GM19468 (cell line): ENCODE results near the gene MAPK14.
"Not testable (repeated sequence)": the region's sequence is repeated elsewhere in the genome, so short reads cannot be mapped to it uniquely, and the experiment has no call there.

Source experiments
- ATAC-seq: cut with Tn5 transposase; IDR thresholded peaks from one replicate; pipeline ENCODE4 v1.9.1; 2021; ENCODE audit warnings: mild to moderate bottlenecking, moderate library complexity, moderate number of reproducible peaks; ENCODE audit not compliant: unreplicated experiment; ENCODE audit errors: extremely low read depth

The MAPK14 gene

DNA sequence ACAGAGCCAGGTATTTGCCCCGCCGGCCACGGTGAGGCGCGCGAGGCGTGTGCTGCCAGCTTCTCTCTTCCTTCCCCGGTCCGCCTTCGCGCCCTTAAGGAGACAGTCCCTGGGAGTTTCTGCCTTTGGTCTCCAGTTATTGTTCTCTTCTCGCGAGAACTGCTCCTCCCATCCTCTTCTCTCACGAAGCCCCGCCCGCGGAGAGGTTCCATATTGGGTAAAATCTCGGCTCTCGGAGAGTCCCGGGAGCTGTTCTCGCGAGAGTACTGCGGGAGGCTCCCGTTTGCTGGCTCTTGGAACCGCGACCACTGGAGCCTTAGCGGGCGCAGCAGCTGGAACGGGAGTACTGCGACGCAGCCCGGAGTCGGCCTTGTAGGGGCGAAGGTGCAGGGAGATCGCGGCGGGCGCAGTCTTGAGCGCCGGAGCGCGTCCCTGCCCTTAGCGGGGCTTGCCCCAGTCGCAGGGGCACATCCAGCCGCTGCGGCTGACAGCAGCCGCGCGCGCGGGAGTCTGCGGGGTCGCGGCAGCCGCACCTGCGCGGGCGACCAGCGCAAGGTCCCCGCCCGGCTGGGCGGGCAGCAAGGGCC is at the start of gene MAPK14:
MAPK14 (plus strand) TSS at position 308 of the 587 bp plus-strand sequence. CDS start 350 bp downstream, outside the sequence.
- peak; percentile 67 for ATAC-seq

GRCh38 chr6:35980126-35980525 is 47.5 kb upstream of the MAPK14 start:
- ATAC-seq: not testable (repeated sequence)

DNA sequence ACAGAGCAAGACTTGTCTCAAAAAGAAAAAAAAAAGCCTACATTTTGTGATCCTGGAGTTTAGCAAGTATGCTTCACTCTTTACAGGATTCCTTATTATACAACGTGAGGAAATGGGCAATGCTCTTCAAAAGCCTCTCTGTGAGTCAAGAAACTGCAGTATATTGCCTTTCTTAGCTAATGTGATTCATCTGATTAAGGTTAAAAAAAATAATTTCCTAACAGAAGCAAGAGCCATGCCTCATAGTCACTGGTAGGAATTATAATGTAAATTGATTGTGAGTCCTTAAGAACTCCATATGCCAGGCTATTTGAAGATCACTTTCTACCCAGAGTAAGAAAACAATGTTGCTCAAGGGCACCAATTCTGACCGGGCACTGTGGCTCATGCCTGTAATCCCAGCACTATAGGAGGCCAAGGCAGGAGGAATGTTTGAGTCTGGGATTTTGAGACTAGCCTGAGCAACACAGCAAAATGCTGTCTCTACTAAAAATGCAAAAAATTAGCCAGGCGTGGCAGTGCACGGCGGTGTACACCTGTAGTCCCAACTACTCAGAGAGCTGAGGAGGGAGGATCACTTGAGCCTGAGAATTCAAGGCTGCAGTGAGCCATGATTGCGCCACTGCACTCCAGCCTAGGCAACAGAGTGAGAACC is 46.5 kb upstream of the MAPK14 start:
- ATAC-seq: no peak

DNA sequence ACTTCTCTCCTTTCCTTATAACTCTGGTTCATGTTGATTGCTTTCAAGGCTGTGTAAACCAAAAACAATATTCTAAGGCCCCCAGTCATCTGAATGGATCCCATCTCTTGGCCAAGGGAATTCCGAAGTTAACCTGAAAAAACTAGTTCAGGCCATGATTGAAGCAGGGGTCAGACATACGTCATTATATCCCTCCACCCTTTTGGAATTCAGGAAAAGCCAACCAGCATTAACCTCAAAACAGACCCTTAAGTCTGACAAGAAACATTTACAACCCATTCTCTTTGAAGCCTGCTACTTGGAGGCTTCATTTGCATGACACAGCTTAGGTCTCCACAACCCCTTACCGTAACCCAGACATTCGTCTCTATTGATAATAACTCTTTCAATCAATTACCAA is 42.9 kb upstream of the MAPK14 start:
- no peak for ATAC-seq

DNA sequence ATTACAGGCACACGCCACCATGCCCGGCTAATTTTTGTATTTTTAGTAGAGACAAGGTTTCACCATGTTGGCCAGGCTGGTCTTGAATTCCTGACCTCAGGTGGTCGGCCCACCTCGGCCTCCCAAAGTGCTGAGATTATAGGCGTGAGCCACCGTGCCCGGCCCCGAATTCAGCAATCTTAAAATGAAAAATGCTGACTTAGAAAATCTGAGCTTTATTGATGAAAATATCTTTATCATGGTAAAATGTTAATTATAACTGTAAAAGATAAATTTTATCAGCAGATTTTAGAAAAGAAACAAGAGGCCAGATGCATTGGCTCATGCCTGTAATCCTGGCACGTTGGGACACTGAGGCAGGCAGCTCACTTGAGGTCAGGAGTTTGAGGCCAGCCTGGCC is 39.6 kb upstream of the MAPK14 start:
- not testable (repeated sequence) for ATAC-seq

- ATAC-seq: no peak
These were observed 34.5 kb upstream of the MAPK14 start for GRCh38 chr6:35993150-35993549.

GRCh38 chr6:36000451-36000850 is 27.2 kb upstream of the MAPK14 start:
- no peak for ATAC-seq

DNA sequence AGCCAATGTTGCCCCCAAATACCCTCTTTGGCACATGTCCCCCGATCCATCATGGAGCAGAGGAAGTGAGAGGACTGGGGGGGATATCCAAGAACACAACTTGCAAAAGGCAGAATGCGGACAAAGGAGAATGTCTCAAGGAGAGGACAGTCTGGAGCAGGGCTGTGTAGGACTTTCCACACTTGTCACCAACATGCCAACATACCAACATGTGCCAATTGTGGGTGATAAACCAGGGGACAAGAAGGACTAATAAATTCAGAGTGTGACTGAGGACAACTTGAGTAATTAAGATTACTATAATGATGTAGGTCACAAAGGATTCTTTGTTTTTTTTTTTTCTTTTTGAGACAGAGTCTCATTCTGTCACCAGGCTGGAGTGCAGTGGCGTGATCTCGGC is 11.9 kb upstream of the MAPK14 start:
- ATAC-seq: no peak

- ATAC-seq: no peak
These were observed 9.3 kb upstream of the MAPK14 start for GRCh38 chr6:36018339-36018738.

GRCh38 chr6:36019167-36019566 is 8.4 kb upstream of the MAPK14 start:
- no peak for ATAC-seq

GRCh38 chr6:36020154-36020553 is 7.5 kb upstream of the MAPK14 start:
- ATAC-seq: no peak

GRCh38 chr6:36023996-36024795 is 3.4 kb upstream of the MAPK14 start, which contains the start of gene SLC26A8:
Gene SLC26A8 (minus strand): TSS chr6:36024641. CDS start chr6:36019707, 4,934 bp downstream.
- ATAC-seq: no peak

DNA sequence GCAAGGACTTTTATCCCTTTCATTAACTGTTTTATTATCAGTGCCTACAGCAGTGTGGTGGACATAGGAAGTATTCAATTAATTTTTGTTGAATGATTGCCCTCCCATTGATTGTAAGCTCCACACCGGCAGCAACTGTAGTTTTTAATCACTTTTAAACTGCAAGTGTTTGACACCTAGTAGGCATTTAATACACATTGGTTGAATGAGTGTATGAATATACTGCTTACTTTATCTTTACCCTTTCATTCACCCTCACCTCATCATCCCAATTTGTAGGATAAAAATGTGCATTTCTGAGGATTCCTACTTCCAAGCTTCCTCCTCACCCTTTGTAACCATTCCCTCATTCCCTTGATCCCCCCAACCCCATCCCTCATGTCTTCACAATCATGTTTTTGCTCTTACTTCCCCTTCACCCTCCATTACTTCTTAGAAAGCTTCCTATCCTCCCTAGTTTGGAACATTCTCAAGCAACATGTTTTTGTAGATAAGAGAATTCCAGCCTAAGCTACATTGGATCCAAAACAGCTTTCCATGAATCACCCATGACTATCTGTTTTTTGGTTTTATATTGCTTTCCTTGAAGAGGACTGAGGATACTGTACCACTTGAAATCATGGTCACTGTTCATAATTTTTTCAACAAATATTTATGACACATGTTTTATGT is 2.2 kb upstream of the MAPK14 start:
- ATAC-seq: no peak

- ATAC-seq: no peak
These were observed 1.7 kb upstream of the MAPK14 start for GRCh38 chr6:36025932-36026327.

DNA sequence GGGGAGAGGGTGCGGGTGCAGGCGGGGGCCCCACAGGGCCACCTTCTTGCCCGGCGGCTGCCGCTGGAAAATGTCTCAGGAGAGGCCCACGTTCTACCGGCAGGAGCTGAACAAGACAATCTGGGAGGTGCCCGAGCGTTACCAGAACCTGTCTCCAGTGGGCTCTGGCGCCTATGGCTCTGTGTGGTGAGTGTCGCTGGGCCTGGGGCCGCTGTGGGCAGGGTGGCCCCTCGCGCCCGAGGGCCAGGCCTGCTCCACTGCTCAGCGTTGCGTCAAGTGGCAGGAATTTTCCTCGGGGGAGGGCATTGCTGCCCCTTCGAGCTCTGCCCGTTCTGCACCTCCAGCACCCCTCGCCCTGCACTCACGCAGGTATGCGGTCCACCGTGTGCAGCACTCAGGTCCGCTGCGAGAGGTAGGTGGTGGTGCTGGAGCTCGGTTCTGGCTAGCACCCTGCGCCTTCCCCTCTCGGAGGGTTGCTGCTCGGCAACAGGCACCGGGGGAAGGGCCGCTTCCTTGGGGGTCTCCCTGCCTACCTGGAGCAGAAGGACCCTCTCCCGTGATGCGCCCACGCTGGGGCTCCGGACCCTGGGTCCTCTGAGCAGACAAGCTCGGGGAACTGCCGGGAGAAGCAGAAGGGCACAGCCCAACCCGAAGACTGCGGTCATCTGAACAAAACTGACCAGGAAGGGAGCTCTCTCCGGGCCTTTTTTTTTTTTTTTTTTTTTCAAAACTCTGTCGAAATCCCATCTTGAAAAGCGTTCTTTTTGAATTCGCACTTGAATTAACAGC is 674 bp downstream of the MAPK14 start:
- no peak for ATAC-seq

GRCh38 chr6:36028877-36029324 is 1.3 kb downstream of the MAPK14 start:
- ATAC-seq: no peak

DNA sequence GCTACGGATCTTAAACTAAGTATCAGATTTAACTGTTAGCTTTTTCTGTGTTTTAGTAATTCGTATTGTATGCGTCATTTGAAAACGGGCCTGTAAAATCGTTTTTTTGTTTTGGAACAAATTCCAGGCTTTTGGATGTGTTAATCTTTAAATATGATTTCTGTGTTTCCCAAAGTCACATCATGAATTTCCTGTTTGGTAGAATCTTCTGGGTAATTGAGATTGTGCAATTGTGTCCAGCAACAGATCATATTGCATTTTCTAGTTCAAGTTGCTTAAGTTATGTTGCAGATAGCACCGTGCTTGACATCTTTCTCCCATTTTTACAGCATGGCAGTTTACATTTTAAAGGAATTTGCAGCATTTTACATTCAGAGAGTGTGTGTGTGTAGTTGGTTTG is 1.9 kb downstream of the MAPK14 start:
- no peak for ATAC-seq

GRCh38 chr6:36032261-36032660 is 4.7 kb downstream of the MAPK14 start:
- no peak for ATAC-seq

DNA sequence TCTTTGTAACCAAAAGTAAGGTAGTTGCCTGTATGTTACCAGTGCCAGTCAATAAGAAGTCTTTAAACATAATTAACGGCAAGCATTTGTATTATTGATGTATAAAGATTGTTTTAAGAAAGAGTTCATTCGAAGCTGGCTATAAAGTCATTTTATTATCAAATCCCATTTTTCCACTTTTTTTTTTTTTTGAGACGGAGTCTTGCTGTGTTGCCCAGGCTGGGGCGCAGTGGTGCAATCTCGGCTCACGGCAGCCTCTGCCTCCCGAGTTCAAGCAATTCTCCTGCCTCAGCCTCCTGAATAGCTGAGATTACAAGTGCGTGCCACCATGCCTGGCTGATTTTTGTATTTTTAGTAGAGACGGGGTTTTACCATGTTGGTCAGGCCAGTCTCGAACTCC is 5.5 kb downstream of the MAPK14 start:
- not testable (repeated sequence) for ATAC-seq

GRCh38 chr6:36033935-36034334 is 6.3 kb downstream of the MAPK14 start:
- no peak for ATAC-seq
